Activated B cell treated with CpG ODN at 0.5 μM for 24 hours (primary cell): ENCODE data around the gene NDUFA11. TPM values are rescaled to one million over a fixed set of nuclear protein-coding genes. Genes with fewer than 3 reads are reported as not detected.

Experiments used
- ATAC-seq: fragments of 200-7000 bp; cut with Tn5 transposase; one replicate; pipeline ENCODE4 v1.10.0; 2021; ENCODE audit warnings: low read depth, mild to moderate bottlenecking, moderate library complexity
- CTCF ChIA-PET: fragments of 350-600 bp; sonication (Branson Sonifier 250); formaldehyde crosslinking; loops from one replicate; lab custom pipeline; 2021; ENCODE audit warnings: antibody characterized with exemption; lab: Charles Lee
- POLR2A ChIA-PET: fragments of 350-600 bp; sonication (Branson Sonifier 250); formaldehyde crosslinking; loops from one replicate; lab custom pipeline; 2021; ENCODE audit warnings: antibody characterized with exemption; lab: Charles Lee
- DNase-seq: peaks from one replicate; pipeline ENCODE4 v3.0.0; 2022
- H3K27ac Mint-ChIP-seq: one replicate; pipeline ENCODE4 v1.8.0; 2020; ENCODE audit warnings: mixed read lengths
- H3K27me3 Mint-ChIP-seq: one replicate; pipeline ENCODE4 v1.8.0; 2021; ENCODE audit warnings: mixed read lengths
- H3K36me3 Mint-ChIP-seq: one replicate; pipeline ENCODE4 v1.8.0; 2021; ENCODE audit warnings: low read depth, mixed read lengths
- H3K4me1 Mint-ChIP-seq: one replicate; pipeline ENCODE4 v1.8.0; 2021; ENCODE audit warnings: mixed read lengths
- H3K4me3 Mint-ChIP-seq: one replicate; pipeline ENCODE4 v1.8.0; 2020; ENCODE audit warnings: mild to moderate bottlenecking, mixed read lengths
- H3K9me3 Mint-ChIP-seq: one replicate; pipeline ENCODE4 v1.8.0; 2020; ENCODE audit warnings: mixed read lengths
- CTCF ChIP-seq: fragments of 200-600 bp; IDR thresholded peaks from one replicate; pipeline ENCODE4 v1.8.0; 2022; ENCODE audit warnings: antibody characterized with exemption, mild to moderate bottlenecking
- intact Hi-C: fragments of 100-400 bp; cut with micrococcal nuclease; formaldehyde crosslinking; loops from one replicate; pipeline ENCODE4 v1.15.1; 2024
- total RNA-seq: library from RNA; stranded (reverse); gene quantifications from 2 replicates; pipeline ENCODE4 v1.2.3, GENCODE V29; 2022

The NDUFA11 gene
- total RNA-seq, result 193 and 225 TPM in 2 replicates

- ATAC-seq (peak; percentile 57), DNase-seq (peak; percentile 96)
- Mint-ChIP-seq H3K27me3 (no peaks in the 10 kb centered on the region), H3K4me1 (peaks cover 38% of the 10 kb centered on the region), H3K27ac (peak within 1 kb of the TSS; percentile 98), H3K9me3 (no peaks in the 10 kb centered on the region), H3K4me3 (peak within 1 kb of the TSS; percentile 95), H3K36me3 (peaks cover 24% of the 10 kb centered on the region)
- POLR2A ChIA-PET, result interaction anchor here (0.5 to 2.5 kb wide), 28 partner anchors 10 to 1689 kb away, joined by 3 to 34 read pairs (median 4); partner anchors contain the start of genes CATSPERD, FEM1A, KHSRP and LONP1
- no peak for TF ChIP-seq CTCF
- CTCF ChIA-PET, result interaction anchor here (1.1 to 1.3 kb wide), 2 partner anchors 64 to 100 kb away, joined by 3 to 6 read pairs; no protein-coding TSS in a partner anchor
- intact Hi-C loops, result loop anchor here (1.0 to 10.0 kb wide), 11 partner anchors 75 to 1631 kb away; partner anchors contain the start of genes ALKBH7, CATSPERD, DUS3L and FEM1A
Measured at GRCh38 chr19:5903624-5904351, at the start of gene NDUFA11. NDUFA11 (minus strand) TSS chr19:5903790; CDS start chr19:5903708, 82 bp downstream.

- no peak overlapping the region for H3K4me3 Mint-ChIP-seq
- ATAC-seq (no peak), DNase-seq (no peak)
- POLR2A ChIA-PET, result interaction anchor here (1.9 kb wide), 1 partner anchor 9 kb away, joined by 6 read pairs; no protein-coding TSS in a partner anchor
- CTCF ChIA-PET, result interaction anchor here (1.8 to 1.9 kb wide), 2 partner anchors 13 to 149 kb away, joined by 4 to 6 read pairs; no protein-coding TSS in a partner anchor
- peaks cover 46% of the 10 kb centered on the region for H3K36me3 Mint-ChIP-seq
- H3K4me1 Mint-ChIP-seq, result peaks cover 89% of the 10 kb centered on the region
- no peaks in the 10 kb centered on the region for H3K27me3 Mint-ChIP-seq
- peak overlapping the region; percentile 43 for H3K27ac Mint-ChIP-seq
- H3K9me3 Mint-ChIP-seq, result no peaks in the 10 kb centered on the region
- intact Hi-C loops, result no loop called here
- no peak for TF ChIP-seq CTCF
Measured at GRCh38 chr19:5953030-5953589, 49.5 kb upstream of the NDUFA11 start.

DNA sequence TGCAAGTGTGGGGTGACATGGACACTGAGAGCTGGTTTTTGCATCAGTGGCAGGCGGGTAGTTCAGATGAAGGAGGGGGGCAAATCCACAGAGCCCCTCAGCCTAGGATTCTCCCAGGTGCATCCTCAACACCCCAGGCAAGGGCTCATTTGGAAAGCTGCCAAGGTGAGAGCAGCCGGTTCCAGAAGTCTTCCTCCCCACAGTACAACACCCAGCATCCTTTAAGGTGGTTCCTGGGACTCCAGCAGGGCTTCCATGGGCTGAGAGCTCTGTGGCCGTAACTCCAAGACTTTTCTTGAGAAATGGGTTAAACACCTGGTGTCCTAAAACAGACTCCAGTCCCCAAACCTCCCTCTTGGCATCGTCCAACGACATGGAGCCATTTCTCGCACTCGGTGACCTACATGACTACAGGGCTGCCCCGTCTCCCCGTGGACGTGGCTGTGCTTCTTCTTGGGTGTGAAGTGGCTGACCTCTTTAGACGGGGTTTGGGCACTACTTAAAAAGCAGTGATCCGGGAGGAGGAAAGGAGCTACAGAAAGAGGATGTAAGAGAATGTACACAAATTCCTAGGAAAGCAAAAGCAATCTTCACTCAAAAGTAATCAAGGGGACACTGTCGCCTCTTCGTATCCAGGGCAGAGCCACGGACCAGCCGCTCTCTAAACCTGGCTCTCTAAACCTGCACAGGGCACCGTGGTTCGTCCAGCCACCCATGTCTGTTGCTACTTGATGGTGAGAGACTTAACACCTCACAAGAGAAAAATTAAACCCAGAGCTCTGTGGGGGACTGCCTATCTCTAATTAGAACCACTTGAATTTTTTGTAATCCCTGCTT is 48.8 kb upstream of the NDUFA11 start:
- no peak for TF ChIP-seq CTCF
- DNase-seq (no peak), ATAC-seq (no peak)
- Mint-ChIP-seq H3K27me3 (no peaks in the 10 kb centered on the region), H3K4me3 (no peak overlapping the region), H3K9me3 (no peaks in the 10 kb centered on the region), H3K36me3 (peaks cover 46% of the 10 kb centered on the region), H3K27ac (no peak overlapping the region), H3K4me1 (peaks cover 90% of the 10 kb centered on the region)
- ChIA-PET POLR2A (interaction anchor here (1.2 to 1.9 kb wide), 2 partner anchors 10 to 26 kb away, joined by 3 to 6 read pairs; partner anchors contain the start of gene RANBP3), CTCF (interaction anchor here (1.2 to 1.9 kb wide), 4 partner anchors 14 to 148 kb away, joined by 4 to 6 read pairs (median 4); no protein-coding TSS in a partner anchor)
- intact Hi-C loops, result no loop called here

DNA sequence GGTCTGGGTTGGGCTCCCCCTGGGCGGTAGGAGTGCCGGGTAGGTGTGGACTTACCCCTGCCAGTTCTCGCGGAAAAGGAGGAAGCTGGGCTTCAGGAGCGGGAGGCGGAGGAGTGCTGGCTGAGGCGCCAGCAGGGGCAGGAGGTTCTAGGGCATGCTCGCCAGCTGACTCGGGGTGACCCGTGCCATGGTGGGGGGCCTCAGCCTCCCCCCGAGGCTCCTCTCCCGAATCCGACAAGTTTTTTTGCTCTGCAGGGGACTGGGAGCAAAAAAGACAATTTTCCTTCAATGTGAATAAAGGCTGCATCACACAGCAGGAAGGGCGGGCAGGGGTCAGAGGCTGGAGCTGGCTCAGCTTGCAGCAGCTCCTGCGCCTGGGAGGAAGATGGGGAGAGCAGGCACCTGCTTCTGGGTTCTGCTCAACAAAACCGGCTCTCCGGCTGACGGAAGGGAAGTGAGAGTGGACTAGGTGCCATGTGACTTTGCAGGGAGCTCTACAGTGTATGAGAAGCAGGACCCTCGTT is 47.8 kb upstream of the NDUFA11 start:
- Mint-ChIP-seq H3K4me3 (peak overlapping the region; percentile 50), H3K36me3 (peaks cover 40% of the 10 kb centered on the region), H3K9me3 (no peaks in the 10 kb centered on the region), H3K27ac (peak overlapping the region; percentile 47), H3K27me3 (no peaks in the 10 kb centered on the region), H3K4me1 (peaks cover 85% of the 10 kb centered on the region)
- CTCF ChIA-PET, result interaction anchor here (0.7 to 1.8 kb wide), 4 partner anchors 16 to 147 kb away, joined by 3 to 6 read pairs (median 4); no protein-coding TSS in a partner anchor
- intact Hi-C loops, result no loop called here
- peak; percentile 76 for ATAC-seq
- no peak for DNase-seq
- POLR2A ChIA-PET, result interaction anchor here (1.2 to 1.9 kb wide), 2 partner anchors 11 to 27 kb away, joined by 3 to 6 read pairs; partner anchors contain the start of gene RANBP3
- TF ChIP-seq CTCF, result no peak
